Neural progenitor cell (in vitro differentiated cells): ENCODE results near the gene ALDH1L2. TPM values are rescaled to one million over a fixed set of nuclear protein-coding genes. Genes with fewer than 3 reads are reported as not detected.
A peak's percentile ranks its signal among the peaks of the same experiment; 100 is the strongest.
"Not testable (repeated sequence)": the region's sequence is repeated elsewhere in the genome, so short reads cannot be mapped to it uniquely, and the experiment has no call there.

ENCODE experiments used
- DNase-seq: peaks from one replicate; pipeline ENCODE4 v3.0.0-alpha.2; 2016; ENCODE audit warnings: low spot score
- H2AFZ ChIP-seq: fragments of 200-600 bp; sonication (generic); replicated peaks from 2 replicates; pipeline ENCODE4 v1.6.1; 2016; ENCODE audit warnings: antibody characterized with exemption
- H3F3A ChIP-seq: fragments of 200-600 bp; sonication (generic); 2 replicates; pipeline ENCODE4 v1.6.1; 2016; ENCODE audit warnings: antibody characterized with exemption, low read depth
- H3K27ac ChIP-seq: fragments of 200-600 bp; sonication (generic); 2 replicates; pipeline ENCODE4 v1.5.1; 2016; ENCODE audit warnings: mild to moderate bottlenecking
- H3K27me3 ChIP-seq: fragments of 200-600 bp; sonication (generic); 2 replicates; pipeline ENCODE4 v1.6.1; 2016; ENCODE audit warnings: mild to moderate bottlenecking, moderate library complexity
- H3K36me3 ChIP-seq: fragments of 200-600 bp; sonication (generic); 2 replicates; pipeline ENCODE4 v1.5.1; 2016
- H3K4me1 ChIP-seq: fragments of 200-600 bp; sonication (generic); 2 replicates; pipeline ENCODE4 v1.6.1; 2016; ENCODE audit warnings: mixed run types
- H3K4me2 ChIP-seq: fragments of 200-600 bp; sonication (generic); 2 replicates; pipeline ENCODE4 v1.6.1; 2016
- H3K4me3 ChIP-seq: fragments of 200-600 bp; sonication (generic); 2 replicates; pipeline ENCODE4 v1.5.1; 2016
- H3K79me2 ChIP-seq: fragments of 200-600 bp; sonication (generic); 2 replicates; pipeline ENCODE4 v1.6.1; 2016; ENCODE audit warnings: low read depth
- H3K9ac ChIP-seq: fragments of 200-600 bp; sonication (generic); 2 replicates; pipeline ENCODE4 v1.6.1; 2016
- H3K9me3 ChIP-seq: fragments of 200-600 bp; sonication (generic); 2 replicates; pipeline ENCODE4 v1.5.1; 2016; ENCODE audit warnings: low read depth
- H4K20me1 ChIP-seq: fragments of 200-600 bp; sonication (generic); 2 replicates; pipeline ENCODE4 v1.6.1; 2016; ENCODE audit warnings: low read depth
- H3K27ac Mint-ChIP-seq: 3 replicates; pipeline ENCODE4 v1.8.0; 2021; ENCODE audit warnings: mixed read lengths
- H3K27me3 Mint-ChIP-seq: 2 replicates; pipeline ENCODE4 v1.8.0; 2022; ENCODE audit warnings: low read depth, mild to moderate bottlenecking, inconsistent platforms, moderate library complexity, mixed read lengths; ENCODE audit not compliant: insufficient read depth
- H3K36me3 Mint-ChIP-seq: 3 replicates; pipeline ENCODE4 v1.8.0; 2021; ENCODE audit warnings: mixed read lengths
- H3K4me1 Mint-ChIP-seq: 3 replicates; pipeline ENCODE4 v1.8.0; 2021; ENCODE audit warnings: mixed read lengths
- H3K4me3 Mint-ChIP-seq: 3 replicates; pipeline ENCODE4 v1.8.0; 2021; ENCODE audit warnings: mild to moderate bottlenecking, moderate library complexity, mixed read lengths
- H3K9me3 Mint-ChIP-seq: 3 replicates; pipeline ENCODE4 v1.8.0; 2020; ENCODE audit warnings: mixed read lengths
- CTCF ChIP-seq: fragments of 200-600 bp; sonication (generic); IDR thresholded peaks from 2 replicates; pipeline ENCODE4 v1.5.1; 2017; ENCODE audit warnings: antibody characterized with exemption, mild to moderate bottlenecking
- EZH2 ChIP-seq: fragments of 200-600 bp; sonication (generic); IDR thresholded peaks from 2 replicates; pipeline ENCODE4 v1.6.1; 2017; ENCODE audit warnings: antibody characterized with exemption, mild to moderate bottlenecking, moderate library complexity
- EZH2phosphoT487 ChIP-seq: fragments of 200-600 bp; sonication (generic); IDR thresholded peaks from 2 replicates; pipeline ENCODE4 v1.6.1; 2017; ENCODE audit warnings: antibody characterized with exemption
- total RNA-seq: library from RNA; depleted of rRNA; stranded (reverse); fragments of >200 nt; gene quantifications from 2 replicates; pipeline ENCODE4 v1.2.3, GENCODE V29; 2015; ENCODE audit warnings: low replicate concordance

ALDH1L2 gene
- total RNA-seq, 1 donor from 2014 or later: 0.13 TPM

GRCh38 chr12:105100207-105100985 is 16.1 kb upstream of the ALDH1L2 start:
- TF ChIP-seq EZH2phosphoT487: no peak
- TF ChIP-seq EZH2: no peak
- no peak for TF ChIP-seq CTCF
- Histone ChIP-seq H3K9ac (no peak overlapping the region), H3K4me3 (no peak overlapping the region), H3K9me3 (peaks cover 3% of the 10 kb centered on the region), H3K4me1 (no peaks in the 10 kb centered on the region), H3K36me3 (no peaks in the 10 kb centered on the region), H3K79me2 (no peaks in the 10 kb centered on the region), H3K4me2 (no peak overlapping the region), H3K27ac (no peak overlapping the region), H4K20me1 (no peaks in the 10 kb centered on the region), H3K27me3 (no peaks in the 10 kb centered on the region), H2AFZ (no peak overlapping the region), H3F3A (no peaks in the 10 kb centered on the region)
- Mint-ChIP-seq H3K4me1 (no peaks in the 10 kb centered on the region), H3K27ac (no peak overlapping the region), H3K4me3 (no peak overlapping the region), H3K9me3 (peaks cover 17% of the 10 kb centered on the region), H3K36me3 (no peaks in the 10 kb centered on the region), H3K27me3 (peaks cover 2% of the 10 kb centered on the region)
- no peak for DNase-seq

- Histone ChIP-seq H3K4me1 (no peaks in the 10 kb centered on the region), H3F3A (no peaks in the 10 kb centered on the region), H3K27ac (no peak overlapping the region), H3K79me2 (no peaks in the 10 kb centered on the region), H3K9ac (no peak overlapping the region), H3K4me2 (no peak overlapping the region), H2AFZ (no peak overlapping the region), H4K20me1 (no peaks in the 10 kb centered on the region), H3K4me3 (no peak overlapping the region), H3K36me3 (no peaks in the 10 kb centered on the region), H3K9me3 (peaks cover 3% of the 10 kb centered on the region), H3K27me3 (no peaks in the 10 kb centered on the region)
- no peak for TF ChIP-seq EZH2
- no peak for TF ChIP-seq EZH2phosphoT487
- TF ChIP-seq CTCF: no peak
- DNase-seq: no peak
- Mint-ChIP-seq H3K36me3 (peaks cover 1% of the 10 kb centered on the region), H3K27me3 (peaks cover 4% of the 10 kb centered on the region), H3K4me1 (no peaks in the 10 kb centered on the region), H3K9me3 (peaks cover 19% of the 10 kb centered on the region), H3K27ac (no peak overlapping the region), H3K4me3 (no peak overlapping the region)
Measured at GRCh38 chr12:105099356-105099755, 15.1 kb upstream of the ALDH1L2 start.

GRCh38 chr12:105095338-105095737 is 11.1 kb upstream of the ALDH1L2 start:
- not testable (repeated sequence) for H3K79me2 ChIP-seq, H3K27me3 ChIP-seq, H3K36me3 ChIP-seq, H3K4me1 ChIP-seq, H3K4me2 ChIP-seq, DNase-seq, H3K4me3 Mint-ChIP-seq, H3K27ac Mint-ChIP-seq, H3K27ac ChIP-seq, H4K20me1 ChIP-seq, H3K4me3 ChIP-seq, H3K27me3 Mint-ChIP-seq, H3K36me3 Mint-ChIP-seq, H3K9ac ChIP-seq, H3K9me3 ChIP-seq, H2AFZ ChIP-seq
- Mint-ChIP-seq H3K9me3 (peaks cover 26% of the 10 kb centered on the region), H3K4me1 (peaks cover 10% of the 10 kb centered on the region)
- peaks cover 15% of the 10 kb centered on the region for H3F3A ChIP-seq

GRCh38 chr12:105092336-105092735 is 8.1 kb upstream of the ALDH1L2 start:
- no peak for TF ChIP-seq EZH2
- TF ChIP-seq CTCF: no peak
- no peak for TF ChIP-seq EZH2phosphoT487
- H3K36me3 ChIP-seq: no peaks in the 10 kb centered on the region
- Mint-ChIP-seq H3K9me3 (peaks cover 22% of the 10 kb centered on the region), H3K4me1 (peaks cover 10% of the 10 kb centered on the region), H3K36me3 (peaks cover 1% of the 10 kb centered on the region), H3K27me3 (peaks cover 10% of the 10 kb centered on the region), H3K27ac (no peak overlapping the region), H3K4me3 (peak overlapping the region; percentile 16)
- H3K27me3 ChIP-seq: no peaks in the 10 kb centered on the region
- peak overlapping the region; percentile 56 for H2AFZ ChIP-seq
- peaks cover 15% of the 10 kb centered on the region for H3F3A ChIP-seq
- no peak overlapping the region for H3K9ac ChIP-seq
- H3K27ac ChIP-seq: no peak overlapping the region
- peak overlapping the region; percentile 39 for H3K4me3 ChIP-seq
- no peaks in the 10 kb centered on the region for H3K79me2 ChIP-seq
- H3K9me3 ChIP-seq: peaks cover 3% of the 10 kb centered on the region
- peaks cover 5% of the 10 kb centered on the region for H3K4me1 ChIP-seq
- DNase-seq: peak; percentile 29
- H4K20me1 ChIP-seq: no peaks in the 10 kb centered on the region
- H3K4me2 ChIP-seq: peak overlapping the region; percentile 74
